Left colon (tissue), 2 donors: ENCODE data around the gene TYW3. TPM values are rescaled to one million over a fixed set of nuclear protein-coding genes. Genes with fewer than 3 reads are reported as not detected.

Source experiments
- ATAC-seq: fragments of 200-7000 bp; cut with Tn5 transposase; one replicate; pipeline ENCODE4 v1.9.1; 2020; ENCODE audit warnings: mild to moderate bottlenecking, moderate library complexity
- DNase-seq, 2 donors: peaks; one replicate each; pipeline ENCODE4 v3.0.0-alpha.2; 2020
- intact Hi-C, 2 donors: fragments of 100-400 bp; cut with DNase I in 1 of 2; cut with micrococcal nuclease in 1 of 2; formaldehyde crosslinking; loops; one replicate each; pipeline versions ENCODE4 v1.11.2 to v1.14.0; 2022; cut with DNase I, micrococcal nuclease
- total RNA-seq, 2 donors: library from RNA; stranded (reverse); fragmentation: NEBNext Ultra II Directional; extraction: Animal tissue kit (Norgen Biotek cat#: 25700); gene quantifications; one replicate each; pipeline ENCODE4 v1.2.1, GENCODE V29; 2021
- donor health status: DM: no; HTN: no; CAD: no.
- donor health status: DM: yes; HTN: yes; CAD: no.

TYW3 gene
- total RNA-seq, 2 donors from 2014 or later = 8.2 to 11.8 TPM

GRCh38 chr1:74773582-74773981, 40.6 kb downstream of the TYW3 start:
- DNase-seq (no peak), ATAC-seq (no peak)
- intact Hi-C loops = loop anchor here in 1 of 2 donors (5.0 kb wide), 1 partner anchor 429 kb away; no protein-coding TSS in a partner anchor

GRCh38 chr1:74775735-74776134, 42.8 kb downstream of the TYW3 start:
- intact Hi-C loops = no loop called here
- ATAC-seq (no peak), DNase-seq (no peak)

- DNase-seq (no peak), ATAC-seq (no peak)
- intact Hi-C loops = no loop called here
Observed at GRCh38 chr1:74777525-74777924, 44.6 kb downstream of the TYW3 start.

- no peak for ATAC-seq
- no peak for DNase-seq
- intact Hi-C loops = loop anchor here in 1 of 2 donors (10.0 kb wide), 1 partner anchor 845 kb away; no protein-coding TSS in a partner anchor
Observed at GRCh38 chr1:74779750-74780149, 46.8 kb downstream of the TYW3 start.

- DNase-seq (no peak), ATAC-seq (no peak)
- intact Hi-C loops = loop anchor here in 1 of 2 donors (10.0 kb wide), 1 partner anchor 844 kb away; no protein-coding TSS in a partner anchor
Observed at GRCh38 chr1:74780594-74780993, 47.6 kb downstream of the TYW3 start.

- DNase-seq (no peak), ATAC-seq (no peak)
- intact Hi-C loops = loop anchor here in 1 of 2 donors (10.0 kb wide), 1 partner anchor 839 kb away; no protein-coding TSS in a partner anchor
Observed at GRCh38 chr1:74785944-74786343, 53.0 kb downstream of the TYW3 start.

- intact Hi-C loops = no loop called here
- ATAC-seq (no peak), DNase-seq (no peak)
Observed at GRCh38 chr1:74790453-74790852, 57.5 kb downstream of the TYW3 start.

GRCh38 chr1:74791491-74791890, 58.5 kb downstream of the TYW3 start:
- no peak for ATAC-seq
- intact Hi-C loops = no loop called here
- DNase-seq = no peak

GRCh38 chr1:74799119-74799657, 66.2 kb downstream of the TYW3 start:
- no peak for DNase-seq
- intact Hi-C loops = no loop called here
- ATAC-seq = no peak

GRCh38 chr1:74811436-74812179, 78.7 kb downstream of the TYW3 start:
- DNase-seq = peak in 1 of 2 donors; percentile 25
- intact Hi-C loops = no loop called here
- ATAC-seq = no peak

- ATAC-seq (no peak), DNase-seq (no peak)
- intact Hi-C loops = no loop called here
Observed at GRCh38 chr1:74812180-74812541, 79.2 kb downstream of the TYW3 start.

Other genes starting within 250 kb of the TYW3 start
- not detected for gene LRRC53, start 220.5 kb upstream of the TYW3 start, total RNA-seq
- gene ERICH3, start 59.4 kb upstream of the TYW3 start, total RNA-seq = under 1 TPM in 1 of 2 donors, not detected in 1; 0.11 TPM
- 10 to 100 TPM in 1 of 2 donors, 1 to 10 TPM in 1; 8.1 to 27.0 TPM for gene CRYZ, start 102 bp upstream of the TYW3 start, total RNA-seq